Spleen (tissue), 11 donors: ENCODE results near the gene KBTBD4. TPM values are rescaled to one million over a fixed set of nuclear protein-coding genes. Genes with fewer than 3 reads are reported as not detected.
"Not testable (repeated sequence)": the region's sequence is repeated elsewhere in the genome, so short reads cannot be mapped to it uniquely, and the experiment has no call there.

Experiments used
- DNase-seq: peaks from one replicate; pipeline ENCODE4 v3.0.0-alpha.2; 2020
- H3K27ac ChIP-seq, 8 donors: fragments of 200-600 bp; sonication (generic) in 7 of 8; 1 replicate in 4 of 8; 2 replicates in 4 of 8; pipeline versions ENCODE4 v1.5.0 to v1.8.0; 2016 to 2021; ENCODE audit warnings: inconsistent platforms in 4 of 8, mild to moderate bottlenecking in 4 of 8, moderate library complexity in 1 of 8
- H3K27me3 ChIP-seq, 7 donors: fragments of 200-600 bp; sonication (generic) in 6 of 7; replicated peaks in 1 of 7; 1 replicate in 4 of 7; 2 replicates in 3 of 7; pipeline versions ENCODE4 v1.5.0 to v1.8.0; 2016 to 2021; ENCODE audit warnings: inconsistent platforms in 3 of 7, mild to moderate bottlenecking in 1 of 7
- H3K36me3 ChIP-seq, 6 donors: fragments of 200-600 bp; sonication (generic) in 5 of 6; 1 replicate in 4 of 6; 2 replicates in 2 of 6; pipeline versions ENCODE4 v1.5.0 to v1.8.0; 2016 to 2021; ENCODE audit warnings: inconsistent platforms in 2 of 6
- H3K4me1 ChIP-seq, 6 donors: fragments of 200-600 bp; sonication (generic) in 5 of 6; 1 replicate in 3 of 6; 2 replicates in 3 of 6; pipeline versions ENCODE4 v1.5.0 to v1.8.0; 2016 to 2021; ENCODE audit warnings: inconsistent platforms in 3 of 6
- H3K4me3 ChIP-seq, 8 donors: fragments of 200-600 bp; sonication (generic) in 7 of 8; 1 replicate in 4 of 8; 2 replicates in 4 of 8; pipeline versions ENCODE4 v1.5.0 to v1.8.0; 2016 to 2021; ENCODE audit warnings: inconsistent platforms in 4 of 8, mild to moderate bottlenecking in 4 of 8, moderate library complexity in 2 of 8
- H3K9me3 ChIP-seq, 8 donors: fragments of 200-600 bp; sonication (generic) in 7 of 8; 1 replicate in 4 of 8; 2 replicates in 4 of 8; pipeline versions ENCODE4 v1.5.0 to v1.8.0; 2016 to 2021; ENCODE audit warnings: inconsistent platforms in 4 of 8
- POLR2A ChIP-seq, 3 donors: fragments of 450-650 bp; IDR thresholded peaks; one replicate each; pipeline ENCODE4 v1.5.1; 2017; ENCODE audit warnings: antibody characterized with exemption in 3 of 3, mild to moderate bottlenecking in 1 of 3
- POLR2AphosphoS5 ChIP-seq, 3 donors: sonication (generic); formaldehyde crosslinking; IDR thresholded peaks; one replicate each; pipeline ENCODE4 v1.5.1; 2017; ENCODE audit warnings: antibody characterized with exemption in 3 of 3
- WGBS, 5 donors: extraction: QIAGEN DNeasy Blood & Tissue Kit in 3 of 5; methylation state at CpG; one replicate each; pipeline versions ENCODE4 v1.1.5 to v1.1.7; 2013 to 2018; 5-methylcytosine and 5-hydroxymethylcytosine counted together
- intact Hi-C: fragments of 100-400 bp; cut with DNase I; formaldehyde crosslinking; loops from one replicate; pipeline ENCODE4 v1.15.0; 2023; ENCODE audit warnings: low total_unique reads
- polyA plus RNA-seq, 3 donors: library from polyadenylated mRNA; stranded (reverse); fragments of 200-250 nt; gene quantifications; one replicate each; pipeline ENCODE4 v1.2.1, GENCODE V29; 2013
- total RNA-seq, 7 donors: library from RNA; depleted of rRNA in 3 of 7; stranded (reverse); fragments of >200 nt in 3 of 7; fragmentation: NEBNext Ultra II Directional in 4 of 7; extraction: Animal tissue kit (Norgen Biotek cat#: 25700) in 4 of 7; gene quantifications; one replicate each; pipeline versions ENCODE4 v1.1.0 to v1.2.1, GENCODE V29; 2016 to 2021
- TF ChIP-seq, protein P1 (sequence below), 11 experiments: fragments of 200-600 bp in 7 of 11; fragments of 450-650 bp in 4 of 11; sonication (generic) in 4 of 11; IDR thresholded peaks in 8 of 11; conservative IDR thresholded peaks in 3 of 11; 1 replicate in 7 of 11; 2 replicates in 4 of 11; pipeline versions ENCODE4 v1.4.0 to v1.8.0; 2016 to 2021; ENCODE audit warnings: antibody characterized with exemption in 11 of 11, inconsistent platforms in 4 of 11, mild to moderate bottlenecking in 1 of 11
- donor health status: healthy with polysubstance abuse.
- donor health status: DM: no; HTN: no; CAD: no; lungs with moderate emphysema.
- donor health status: DM: no; HTN: no; CAD: no.
- donor health status: Bipolar disorder and iron deficiency.
- donor health status: healthy.
- donor health status: DM: no; HTN: no; CAD: no.
- donor health status: DM: yes; HTN: yes; CAD: no.

The KBTBD4 gene
- total and polyA plus RNA-seq, 10 donors = 8.7 to 22.4 (median 17.5) TPM

DNA sequence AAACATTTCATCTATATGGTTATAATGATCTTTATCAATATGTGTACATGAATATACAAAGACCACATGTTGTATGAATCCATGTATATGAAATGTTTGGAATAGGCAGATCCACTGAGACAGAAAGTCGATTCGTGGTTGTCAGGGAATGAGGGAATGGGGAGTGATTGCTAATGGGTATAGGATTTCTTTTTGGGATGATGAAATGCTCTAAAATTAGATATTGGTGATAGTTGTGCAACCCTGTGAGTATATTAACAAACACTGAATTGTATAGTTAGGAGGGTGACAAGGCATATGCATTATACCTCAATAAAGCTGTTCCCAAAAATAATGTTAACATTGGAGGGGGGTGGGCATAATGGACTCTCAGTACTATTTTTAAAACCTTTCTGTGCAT, 18.3 kb downstream of the KBTBD4 start:
- H3K27ac ChIP-seq = no peak overlapping the region
- no peak for TF ChIP-seq POLR2A (IDR thresholded peaks at IDR 0.05)
- TF ChIP-seq, protein P1, sequence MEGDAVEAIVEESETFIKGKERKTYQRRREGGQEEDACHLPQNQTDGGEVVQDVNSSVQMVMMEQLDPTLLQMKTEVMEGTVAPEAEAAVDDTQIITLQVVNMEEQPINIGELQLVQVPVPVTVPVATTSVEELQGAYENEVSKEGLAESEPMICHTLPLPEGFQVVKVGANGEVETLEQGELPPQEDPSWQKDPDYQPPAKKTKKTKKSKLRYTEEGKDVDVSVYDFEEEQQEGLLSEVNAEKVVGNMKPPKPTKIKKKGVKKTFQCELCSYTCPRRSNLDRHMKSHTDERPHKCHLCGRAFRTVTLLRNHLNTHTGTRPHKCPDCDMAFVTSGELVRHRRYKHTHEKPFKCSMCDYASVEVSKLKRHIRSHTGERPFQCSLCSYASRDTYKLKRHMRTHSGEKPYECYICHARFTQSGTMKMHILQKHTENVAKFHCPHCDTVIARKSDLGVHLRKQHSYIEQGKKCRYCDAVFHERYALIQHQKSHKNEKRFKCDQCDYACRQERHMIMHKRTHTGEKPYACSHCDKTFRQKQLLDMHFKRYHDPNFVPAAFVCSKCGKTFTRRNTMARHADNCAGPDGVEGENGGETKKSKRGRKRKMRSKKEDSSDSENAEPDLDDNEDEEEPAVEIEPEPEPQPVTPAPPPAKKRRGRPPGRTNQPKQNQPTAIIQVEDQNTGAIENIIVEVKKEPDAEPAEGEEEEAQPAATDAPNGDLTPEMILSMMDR (IDR thresholded peaks at IDR 0.05 in 8 of 11, conservative IDR thresholded peaks at IDR 0.05 in 3 of 11) = no peak
- no peak for TF ChIP-seq POLR2AphosphoS5 (IDR thresholded peaks at IDR 0.05)
- H3K4me3 ChIP-seq = no peak overlapping the region
- H3K4me1 ChIP-seq = peaks cover 5 to 13% (median 11%) of the 10 kb centered on the region in 6 donors
- intact Hi-C loops = no loop called here
- H3K36me3 ChIP-seq = no peaks in the 10 kb centered on the region
- WGBS, 5 donors = 65 to 89% (median 83%) methylated on average over 2 of the region's 2 CpGs
- no peaks in the 10 kb centered on the region for H3K9me3 ChIP-seq
- no peak for DNase-seq
- no peaks in the 10 kb centered on the region for H3K27me3 ChIP-seq

DNA sequence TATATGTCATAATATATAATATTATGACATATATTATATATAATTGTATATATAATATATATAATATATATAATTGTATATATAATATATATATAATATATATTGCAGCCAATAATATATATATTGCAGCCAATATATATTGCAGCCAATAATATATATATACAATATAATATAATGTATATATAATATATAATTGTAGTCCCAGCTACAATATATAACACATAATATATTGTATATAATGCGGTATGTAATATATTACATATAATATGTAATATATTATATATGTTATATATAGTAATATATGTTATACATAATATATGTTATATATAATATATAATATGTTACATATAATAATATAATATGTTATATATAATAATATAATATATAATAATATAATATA, 20.1 kb downstream of the KBTBD4 start:
- Histone ChIP-seq H3K4me1 (peaks cover 0 to 4% (median 1%) of the 10 kb centered on the region in 6 donors), H3K4me3 (no peak overlapping the region), H3K27ac (no peak overlapping the region), H3K9me3 (no peaks in the 10 kb centered on the region), H3K36me3 (no peaks in the 10 kb centered on the region), H3K27me3 (no peaks in the 10 kb centered on the region)
- no peak for TF ChIP-seq POLR2AphosphoS5 (IDR thresholded peaks at IDR 0.05)
- TF ChIP-seq POLR2A (IDR thresholded peaks at IDR 0.05) = no peak
- TF ChIP-seq, protein P1 (IDR thresholded peaks at IDR 0.05 in 8 of 11, conservative IDR thresholded peaks at IDR 0.05 in 3 of 11) = no peak
- WGBS, 5 donors = 95 to 100% (median 98%) methylated on average over 1 of the region's 1 CpG
- intact Hi-C loops = no loop called here
- no peak for DNase-seq

DNA sequence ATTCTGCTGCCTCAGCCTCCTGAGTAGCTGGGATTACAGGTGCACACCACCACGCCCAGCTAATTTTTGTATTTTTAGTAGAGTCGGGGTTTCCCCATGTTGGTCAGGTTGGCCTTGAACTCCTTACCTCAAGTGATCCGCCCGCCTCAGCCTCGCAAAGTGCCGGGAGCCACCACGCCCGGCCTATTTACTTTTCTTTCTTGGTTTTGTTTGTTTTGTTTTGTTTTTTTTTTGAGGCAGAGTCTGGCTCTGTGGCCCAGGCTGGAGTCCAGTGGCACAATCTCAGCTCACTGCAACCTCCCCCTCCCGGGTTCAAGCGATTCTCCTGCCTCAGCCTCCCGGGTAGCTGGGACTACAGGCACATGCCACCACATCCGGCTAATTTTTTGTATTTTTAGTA, 21.8 kb downstream of the KBTBD4 start:
- 90 to 96% (median 93%) methylated on average over 12 of the region's 12 CpGs for WGBS, 5 donors
- H3K27me3 ChIP-seq, H3K9me3 ChIP-seq, intact Hi-C loops, H3K27ac ChIP-seq, H3K4me3 ChIP-seq, H3K36me3 ChIP-seq: not testable (repeated sequence)
- DNase-seq = peak; percentile 41
- peaks cover 0 to 15% (median 8%) of the 10 kb centered on the region in 6 donors for H3K4me1 ChIP-seq

DNA sequence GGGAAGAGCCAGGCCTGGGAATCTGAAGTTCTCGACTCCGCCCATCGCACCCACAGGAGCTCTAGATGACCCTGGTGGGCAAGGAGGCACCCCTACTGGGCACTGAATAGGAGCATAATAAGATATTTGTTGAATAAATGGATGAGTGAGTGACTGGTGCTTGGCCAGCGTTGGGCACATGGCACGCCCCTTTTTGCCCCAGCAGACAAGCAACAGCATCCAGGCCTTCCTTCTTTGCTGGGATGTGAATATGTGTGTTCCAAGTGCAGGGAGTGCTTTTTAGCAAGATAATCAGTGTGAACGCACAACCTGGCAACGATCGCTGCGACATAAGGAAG, 25.4 kb downstream of the KBTBD4 start:
- Histone ChIP-seq H3K27ac (peak overlapping the region in 7 of 8 donors; percentile 92 to 98 (median 95)), H3K4me1 (peaks cover 27 to 51% (median 44%) of the 10 kb centered on the region in 6 donors), H3K4me3 (peak overlapping the region in 7 of 8 donors; percentile 82 to 99 (median 95)), H3K36me3 (peaks cover 0 to 9% (median 0%) of the 10 kb centered on the region in 6 donors), H3K27me3 (no peaks in the 10 kb centered on the region), H3K9me3 (no peaks in the 10 kb centered on the region)
- WGBS, 5 donors = 7 to 26% (median 20%) methylated on average over 6 to 9 of the region's 9 CpGs
- TF ChIP-seq POLR2A (IDR thresholded peaks at IDR 0.05) = no peak
- TF ChIP-seq, protein P1 (IDR thresholded peaks at IDR 0.05 in 8 of 11, conservative IDR thresholded peaks at IDR 0.05 in 3 of 11) = peak in 8 of 11 experiments; percentile 2 to 63 (median 23)
- intact Hi-C loops = no loop called here
- DNase-seq = no peak
